ENCODE measurements around the gene RASAL1.

Gene RASAL1

GRCh38 chr12:113058553-113058952 is 77.0 kb downstream of the RASAL1 start:
- Histone ChIP-seq H2BK120ac (ENCODE audit: insufficient read depth, low read length, poor library complexity) (no peak overlapping the region), H3K27ac (ENCODE audit: low read depth, low read length) (no peak overlapping the region), H3K36me3 (ENCODE audit: control insufficient read depth in 1 of 2, insufficient read depth in 2 of 2, low read length in 2 of 2) (no peaks in the 10 kb centered on the region), H3K9me3 (ENCODE audit: insufficient read depth, low read depth, low read length) (peaks cover 4% of the 10 kb centered on the region), H3K79me2 (ENCODE audit: control insufficient read depth, insufficient read depth, low read length, poor library complexity) (no peaks in the 10 kb centered on the region), H3K4ac (ENCODE audit: low read depth, low read length) (no peak overlapping the region), H3K4me2 (ENCODE audit: low read length) (no peak overlapping the region), H4K12ac (ENCODE audit: low read depth, low read length) (no peak overlapping the region), H2BK5ac (ENCODE audit: low read depth, low read length, poor library complexity) (no peak overlapping the region), H3K79me1 (ENCODE audit: low read length) (no peaks in the 10 kb centered on the region), H3K23ac (ENCODE audit: low read length) (no peak overlapping the region), H3K4me3 (ENCODE audit: low read depth, low read length) (no peak overlapping the region), H3K9ac (ENCODE audit: low read length) (no peak overlapping the region), H3K27me3 (ENCODE audit: insufficient read depth, low read length) (peaks cover 38% of the 10 kb centered on the region), H2AK5ac (ENCODE audit: low read length) (no peak overlapping the region), H3K18ac (ENCODE audit: low read length) (no peak overlapping the region), H2AFZ (ENCODE audit: insufficient read depth, low read length, poor library complexity) (no peak overlapping the region), H4K8ac (ENCODE audit: low read depth, low read length) (no peak overlapping the region), H3K4me1 (ENCODE audit: control insufficient read depth in 1 of 2, insufficient read depth in 2 of 2, low read length in 2 of 2) (no peaks in the 10 kb centered on the region), H3K14ac (ENCODE audit: low read length) (no peak overlapping the region), H4K91ac (ENCODE audit: low read depth, low read length) (no peak overlapping the region), H2BK12ac (ENCODE audit: low read length) (no peak overlapping the region)
- DNase-seq, result no peak
- WGBS (ENCODE audit: extremely low coverage, insufficient coverage, insufficient read length), result no CpG with 5 or more reads among the region's 1 CpG

- H2AK5ac ChIP-seq (ENCODE audit: low read length), result no peak overlapping the region
- H3K36me3 ChIP-seq (ENCODE audit: control insufficient read depth in 1 of 2, insufficient read depth in 2 of 2, low read length in 2 of 2), result no peaks in the 10 kb centered on the region
- H3K4me1 ChIP-seq (ENCODE audit: control insufficient read depth in 1 of 2, insufficient read depth in 2 of 2, low read length in 2 of 2), result no peaks in the 10 kb centered on the region
- H3K4me3 ChIP-seq (ENCODE audit: low read depth, low read length), result no peak overlapping the region
- no peak overlapping the region for H3K23ac ChIP-seq (ENCODE audit: low read length)
- WGBS (ENCODE audit: extremely low coverage, insufficient coverage, insufficient read length), result no CpG with 5 or more reads among the region's 44 CpGs
- no peak overlapping the region for H4K91ac ChIP-seq (ENCODE audit: low read depth, low read length)
- no peak overlapping the region for H4K8ac ChIP-seq (ENCODE audit: low read depth, low read length)
- H3K27me3 ChIP-seq (ENCODE audit: insufficient read depth, low read length), result peaks cover 38% of the 10 kb centered on the region
- no peak overlapping the region for H3K9ac ChIP-seq (ENCODE audit: low read length)
- H2BK12ac ChIP-seq (ENCODE audit: low read length), result no peak overlapping the region
- no peak for DNase-seq
- no peak overlapping the region for H3K14ac ChIP-seq (ENCODE audit: low read length)
- H2AFZ ChIP-seq (ENCODE audit: insufficient read depth, low read length, poor library complexity), result no peak overlapping the region
- H3K9me3 ChIP-seq (ENCODE audit: insufficient read depth, low read depth, low read length), result peaks cover 4% of the 10 kb centered on the region
- H3K79me1 ChIP-seq (ENCODE audit: low read length), result no peaks in the 10 kb centered on the region
- no peak overlapping the region for H3K27ac ChIP-seq (ENCODE audit: low read depth, low read length)
- no peak overlapping the region for H3K4me2 ChIP-seq (ENCODE audit: low read length)
- no peak overlapping the region for H3K4ac ChIP-seq (ENCODE audit: low read depth, low read length)
- no peak overlapping the region for H2BK120ac ChIP-seq (ENCODE audit: insufficient read depth, low read length, poor library complexity)
- no peak overlapping the region for H4K12ac ChIP-seq (ENCODE audit: low read depth, low read length)
- H3K18ac ChIP-seq (ENCODE audit: low read length), result no peak overlapping the region
- no peaks in the 10 kb centered on the region for H3K79me2 ChIP-seq (ENCODE audit: control insufficient read depth, insufficient read depth, low read length, poor library complexity)
- H2BK5ac ChIP-seq (ENCODE audit: low read depth, low read length, poor library complexity), result no peak overlapping the region
These were observed 77.7 kb downstream of the RASAL1 start for GRCh38 chr12:113057565-113058485.

GRCh38 chr12:113056631-113057488 is 78.7 kb downstream of the RASAL1 start, which contains the start of gene DTX1:
Gene DTX1 (plus strand): TSS chr12:113056730. CDS start chr12:113058193, 1,463 bp downstream.
- H2BK120ac ChIP-seq (ENCODE audit: insufficient read depth, low read length, poor library complexity), result no peak within 1 kb of the TSS
- no peak for DNase-seq
- H3K4ac ChIP-seq (ENCODE audit: low read depth, low read length), result no peak within 1 kb of the TSS
- no peak within 1 kb of the TSS for H2BK12ac ChIP-seq (ENCODE audit: low read length)
- no CpG with 5 or more reads among the region's 94 CpGs for WGBS (ENCODE audit: extremely low coverage, insufficient coverage, insufficient read length)
- peaks cover 4% of the 10 kb centered on the region for H3K9me3 ChIP-seq (ENCODE audit: insufficient read depth, low read depth, low read length)
- H3K4me1 ChIP-seq (ENCODE audit: control insufficient read depth in 1 of 2, insufficient read depth in 2 of 2, low read length in 2 of 2), result no peaks in the 10 kb centered on the region
- H4K91ac ChIP-seq (ENCODE audit: low read depth, low read length), result no peak within 1 kb of the TSS
- no peak within 1 kb of the TSS for H3K9ac ChIP-seq (ENCODE audit: low read length)
- H3K36me3 ChIP-seq (ENCODE audit: control insufficient read depth in 1 of 2, insufficient read depth in 2 of 2, low read length in 2 of 2), result no peaks in the 10 kb centered on the region
- no peaks in the 10 kb centered on the region for H3K79me1 ChIP-seq (ENCODE audit: low read length)
- peak within 1 kb of the TSS; percentile 63 for H3K4me2 ChIP-seq (ENCODE audit: low read length)
- H3K18ac ChIP-seq (ENCODE audit: low read length), result no peak within 1 kb of the TSS
- no peak within 1 kb of the TSS for H4K8ac ChIP-seq (ENCODE audit: low read depth, low read length)
- no peak within 1 kb of the TSS for H3K23ac ChIP-seq (ENCODE audit: low read length)
- H3K27me3 ChIP-seq (ENCODE audit: insufficient read depth, low read length), result peaks cover 38% of the 10 kb centered on the region
- no peak within 1 kb of the TSS for H4K12ac ChIP-seq (ENCODE audit: low read depth, low read length)
- H3K14ac ChIP-seq (ENCODE audit: low read length), result no peak within 1 kb of the TSS
- peak within 1 kb of the TSS; percentile 32 for H3K4me3 ChIP-seq (ENCODE audit: low read depth, low read length)
- H3K27ac ChIP-seq (ENCODE audit: low read depth, low read length), result no peak within 1 kb of the TSS
- H3K79me2 ChIP-seq (ENCODE audit: control insufficient read depth, insufficient read depth, low read length, poor library complexity), result no peaks in the 10 kb centered on the region
- H2AK5ac ChIP-seq (ENCODE audit: low read length), result no peak within 1 kb of the TSS
- H2AFZ ChIP-seq (ENCODE audit: insufficient read depth, low read length, poor library complexity), result no peak within 1 kb of the TSS
- H2BK5ac ChIP-seq (ENCODE audit: low read depth, low read length, poor library complexity), result no peak within 1 kb of the TSS

GRCh38 chr12:113056381-113056630 is 79.3 kb downstream of the RASAL1 start:
- Histone ChIP-seq H2BK5ac (ENCODE audit: low read depth, low read length, poor library complexity) (no peak overlapping the region), H2AK5ac (ENCODE audit: low read length) (no peak overlapping the region), H4K8ac (ENCODE audit: low read depth, low read length) (no peak overlapping the region), H3K14ac (ENCODE audit: low read length) (no peak overlapping the region), H2AFZ (ENCODE audit: insufficient read depth, low read length, poor library complexity) (no peak overlapping the region), H3K18ac (ENCODE audit: low read length) (no peak overlapping the region), H3K4me1 (ENCODE audit: control insufficient read depth in 1 of 2, insufficient read depth in 2 of 2, low read length in 2 of 2) (no peaks in the 10 kb centered on the region), H2BK120ac (ENCODE audit: insufficient read depth, low read length, poor library complexity) (no peak overlapping the region), H3K79me1 (ENCODE audit: low read length) (no peaks in the 10 kb centered on the region), H3K79me2 (ENCODE audit: control insufficient read depth, insufficient read depth, low read length, poor library complexity) (no peaks in the 10 kb centered on the region), H3K27me3 (ENCODE audit: insufficient read depth, low read length) (peaks cover 38% of the 10 kb centered on the region), H3K4me3 (ENCODE audit: low read depth, low read length) (no peak overlapping the region), H3K36me3 (ENCODE audit: control insufficient read depth in 1 of 2, insufficient read depth in 2 of 2, low read length in 2 of 2) (no peaks in the 10 kb centered on the region), H3K9me3 (ENCODE audit: insufficient read depth, low read depth, low read length) (peaks cover 4% of the 10 kb centered on the region), H3K4me2 (ENCODE audit: low read length) (peak overlapping the region; percentile 63), H3K27ac (ENCODE audit: low read depth, low read length) (no peak overlapping the region), H4K12ac (ENCODE audit: low read depth, low read length) (no peak overlapping the region), H3K4ac (ENCODE audit: low read depth, low read length) (no peak overlapping the region), H4K91ac (ENCODE audit: low read depth, low read length) (no peak overlapping the region), H3K23ac (ENCODE audit: low read length) (no peak overlapping the region), H3K9ac (ENCODE audit: low read length) (no peak overlapping the region), H2BK12ac (ENCODE audit: low read length) (no peak overlapping the region)
- no peak for DNase-seq
- no CpG with 5 or more reads among the region's 8 CpGs for WGBS (ENCODE audit: extremely low coverage, insufficient coverage, insufficient read length)
